Amygdala (tissue), 56 donors: ENCODE measurements around the gene RALY.
A peak's percentile ranks its signal among the peaks of the same experiment; 100 is the strongest.
"Not testable (repeated sequence)": the region's sequence is repeated elsewhere in the genome, so short reads cannot be mapped to it uniquely, and the experiment has no call there.

Experiments used
- DNase-seq, 56 donors: peaks; one replicate each; lab custom pipeline; 2025; lab: John Stamatoyannopoulos, UW

RALY gene

GRCh38 chr20:34127792-34128191 is 134.1 kb downstream of the RALY start:
- no peak for DNase-seq

- DNase-seq = peak in 43 of 56 donors; percentile 2 to 80 (median 26)
Observed at GRCh38 chr20:34129518-34130162, 135.9 kb downstream of the RALY start.

GRCh38 chr20:34131491-34131890 is 137.8 kb downstream of the RALY start:
- DNase-seq = no peak

- DNase-seq = not testable (repeated sequence)
Observed at GRCh38 chr20:34132491-34132890, 138.8 kb downstream of the RALY start.

GRCh38 chr20:34132943-34133342 is 139.2 kb downstream of the RALY start:
- DNase-seq = not testable (repeated sequence)

- not testable (repeated sequence) for DNase-seq
Observed at GRCh38 chr20:34133365-34133860, 139.7 kb downstream of the RALY start.
